Psoas muscle (tissue), 8 donors: ENCODE measurements around the gene WASHC4. TPM values are rescaled to one million over a fixed set of nuclear protein-coding genes. Genes with fewer than 3 reads are reported as not detected.

Experiments used
- ATAC-seq, 4 donors: fragments of 200-7000 bp; cut with Tn5 transposase; one replicate each; pipeline ENCODE4 v1.9.1; 2020; ENCODE audit warnings: moderate library complexity in 3 of 4, mild to moderate bottlenecking in 2 of 4
- DNase-seq, 2 donors: peaks; one replicate each; pipeline ENCODE4 v3.0.0-alpha.2; 2020
- H3K27ac ChIP-seq: fragments of 200-600 bp; one replicate; pipeline ENCODE4 v1.8.0; 2022
- H3K27me3 ChIP-seq, 3 donors: fragments of 200-600 bp in 1 of 3; one replicate each; pipeline versions ENCODE4 v1.6.1 to v1.8.0; 2013 to 2022; ENCODE audit warnings: low read length in 2 of 3, mild to moderate bottlenecking in 2 of 3, moderate library complexity in 1 of 3; ENCODE audit not compliant: insufficient read depth in 3 of 3
- H3K36me3 ChIP-seq, 2 donors: fragments of 200-600 bp in 1 of 2; one replicate each; pipeline versions ENCODE4 v1.6.1 to v1.8.0; 2013 to 2022; ENCODE audit warnings: low read depth in 1 of 2, mild to moderate bottlenecking in 1 of 2, moderate library complexity in 1 of 2; ENCODE audit not compliant: insufficient read depth in 1 of 2
- H3K4me1 ChIP-seq: fragments of 200-600 bp; one replicate; pipeline ENCODE4 v1.8.0; 2022
- H3K4me3 ChIP-seq: fragments of 200-600 bp; one replicate; pipeline ENCODE4 v1.8.0; 2022; ENCODE audit warnings: mild to moderate bottlenecking
- H3K9me3 ChIP-seq: fragments of 200-600 bp; one replicate; pipeline ENCODE4 v1.8.0; 2022
- WGBS, 3 donors: extraction: QIAGEN DNeasy Blood & Tissue Kit; methylation state at CpG; one replicate each; pipeline versions ENCODE4 v1.1.6 to v1.1.7; 2013; 5-methylcytosine and 5-hydroxymethylcytosine counted together
- intact Hi-C, 2 donors: fragments of 100-400 bp; cut with DNase I; formaldehyde crosslinking; loops; one replicate each; pipeline versions ENCODE4 v1.11.0 to v1.14.2; 2022
- polyA plus RNA-seq, 3 donors: library from polyadenylated mRNA; stranded (reverse); fragments of 200-250 nt; gene quantifications; one replicate each; pipeline ENCODE4 v1.2.3, GENCODE V29; 2013
- total RNA-seq, 4 donors: library from RNA; stranded (reverse); fragmentation: NEBNext Ultra II Directional in 2 of 4; extraction: Animal tissue kit (Norgen Biotek cat#: 25700) in 2 of 4; gene quantifications; one replicate each; pipeline versions ENCODE4 v1.2.1 to v1.2.4, GENCODE V29; 2021 to 2023
- TF ChIP-seq, protein P1 (sequence below): fragments of 200-600 bp; IDR thresholded peaks from one replicate; pipeline ENCODE4 v1.8.0; 2022; ENCODE audit warnings: antibody characterized with exemption
- donor health status: healthy with polysubstance abuse.
- donor health status: DM: no; HTN: no; CAD: no; lungs with moderate emphysema.
- donor health status: Bipolar disorder and iron deficiency.
- donor health status: healthy.
- donor health status: DM: yes; HTN: yes; CAD: no.
- donor health status: DM: no; HTN: no; CAD: no.
- donor health status: DM: no; HTN: no; CAD: no.
- donor health status: DM: yes; HTN: yes; CAD: no.

Gene WASHC4
- total and polyA plus RNA-seq, 7 donors, result 9.0 to 32.6 (median 21.8) TPM

DNA sequence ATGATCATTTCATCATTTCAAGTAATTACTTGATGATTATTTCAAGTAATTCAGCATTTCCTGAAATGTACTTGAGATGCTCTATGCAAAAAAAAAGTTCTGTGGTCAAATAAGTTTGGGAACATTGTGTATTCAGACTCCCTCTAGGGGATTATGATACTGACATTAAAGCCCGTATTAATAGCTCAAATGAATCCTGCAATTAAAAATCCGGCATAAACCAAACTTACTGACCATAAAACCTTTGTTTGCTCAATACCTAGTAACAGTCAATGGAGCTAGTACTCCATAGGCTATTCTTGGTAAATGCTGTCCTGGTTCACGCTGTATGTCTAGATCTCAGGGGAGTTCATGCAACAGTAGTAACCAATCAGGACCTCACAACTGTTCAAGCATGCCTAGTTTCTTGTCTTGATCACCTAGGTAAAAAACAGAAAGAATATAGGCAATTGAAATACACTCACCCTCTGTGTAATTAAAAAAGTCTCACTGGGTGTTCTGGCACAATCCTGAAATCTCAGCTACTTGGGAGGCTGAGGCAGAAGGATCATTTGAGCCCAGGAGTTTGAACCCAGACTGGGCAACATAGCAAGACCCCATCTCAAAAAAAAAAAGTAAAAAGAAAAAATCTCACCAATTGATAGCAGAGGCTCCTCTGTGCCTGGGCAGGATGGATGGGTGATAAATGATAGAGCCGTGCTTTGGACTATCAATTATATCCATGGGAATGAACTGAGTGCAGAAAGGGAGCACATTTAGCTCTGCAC is 37.4 kb upstream of the WASHC4 start:
- WGBS, 3 donors, result 56 to 78% (median 67%) methylated on average over 4 of the region's 4 CpGs
- no peak overlapping the region for H3K4me3 ChIP-seq

DNA sequence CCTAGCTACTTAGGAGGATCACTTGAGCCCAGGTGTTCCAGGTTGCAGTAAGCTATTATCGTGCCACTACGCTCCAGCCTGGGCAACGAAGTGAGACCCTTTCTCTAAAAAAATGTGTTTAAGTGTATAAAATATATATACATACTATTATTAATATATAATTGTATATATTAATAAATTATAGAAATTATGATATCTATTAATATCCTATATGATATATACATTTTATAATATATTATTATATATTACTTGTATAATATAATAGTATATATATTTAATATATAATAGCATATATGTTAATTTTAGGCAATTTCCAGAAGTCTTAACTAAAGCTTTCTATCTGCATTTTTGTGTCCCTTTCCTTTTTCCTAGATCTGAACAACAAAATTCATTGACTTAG is 35.5 kb upstream of the WASHC4 start:
- Histone ChIP-seq H3K27ac (no peak overlapping the region), H3K36me3 (no peaks in the 10 kb centered on the region), H3K9me3 (no peaks in the 10 kb centered on the region), H3K4me3 (no peak overlapping the region), H3K4me1 (no peaks in the 10 kb centered on the region), H3K27me3 (no peaks in the 10 kb centered on the region)
- ATAC-seq (no peak), DNase-seq (no peak)
- TF ChIP-seq, protein P1, sequence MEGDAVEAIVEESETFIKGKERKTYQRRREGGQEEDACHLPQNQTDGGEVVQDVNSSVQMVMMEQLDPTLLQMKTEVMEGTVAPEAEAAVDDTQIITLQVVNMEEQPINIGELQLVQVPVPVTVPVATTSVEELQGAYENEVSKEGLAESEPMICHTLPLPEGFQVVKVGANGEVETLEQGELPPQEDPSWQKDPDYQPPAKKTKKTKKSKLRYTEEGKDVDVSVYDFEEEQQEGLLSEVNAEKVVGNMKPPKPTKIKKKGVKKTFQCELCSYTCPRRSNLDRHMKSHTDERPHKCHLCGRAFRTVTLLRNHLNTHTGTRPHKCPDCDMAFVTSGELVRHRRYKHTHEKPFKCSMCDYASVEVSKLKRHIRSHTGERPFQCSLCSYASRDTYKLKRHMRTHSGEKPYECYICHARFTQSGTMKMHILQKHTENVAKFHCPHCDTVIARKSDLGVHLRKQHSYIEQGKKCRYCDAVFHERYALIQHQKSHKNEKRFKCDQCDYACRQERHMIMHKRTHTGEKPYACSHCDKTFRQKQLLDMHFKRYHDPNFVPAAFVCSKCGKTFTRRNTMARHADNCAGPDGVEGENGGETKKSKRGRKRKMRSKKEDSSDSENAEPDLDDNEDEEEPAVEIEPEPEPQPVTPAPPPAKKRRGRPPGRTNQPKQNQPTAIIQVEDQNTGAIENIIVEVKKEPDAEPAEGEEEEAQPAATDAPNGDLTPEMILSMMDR, result no peak
- 97 to 99% (median 98%) methylated on average over 3 of the region's 3 CpGs for WGBS, 3 donors
- intact Hi-C loops, result no loop called here

More for the DNA sequence above, 37.4 kb upstream of the WASHC4 start:
- DNase-seq, result no peak
- ATAC-seq, result no peak
- intact Hi-C loops, result no loop called here
- no peaks in the 10 kb centered on the region for H3K4me1 ChIP-seq
- H3K27me3 ChIP-seq, result no peaks in the 10 kb centered on the region
- H3K36me3 ChIP-seq, result peaks cover 0 to 2% of the 10 kb centered on the region in 2 donors
- TF ChIP-seq, protein P1, result no peak
- no peak overlapping the region for H3K27ac ChIP-seq
- no peaks in the 10 kb centered on the region for H3K9me3 ChIP-seq

DNA sequence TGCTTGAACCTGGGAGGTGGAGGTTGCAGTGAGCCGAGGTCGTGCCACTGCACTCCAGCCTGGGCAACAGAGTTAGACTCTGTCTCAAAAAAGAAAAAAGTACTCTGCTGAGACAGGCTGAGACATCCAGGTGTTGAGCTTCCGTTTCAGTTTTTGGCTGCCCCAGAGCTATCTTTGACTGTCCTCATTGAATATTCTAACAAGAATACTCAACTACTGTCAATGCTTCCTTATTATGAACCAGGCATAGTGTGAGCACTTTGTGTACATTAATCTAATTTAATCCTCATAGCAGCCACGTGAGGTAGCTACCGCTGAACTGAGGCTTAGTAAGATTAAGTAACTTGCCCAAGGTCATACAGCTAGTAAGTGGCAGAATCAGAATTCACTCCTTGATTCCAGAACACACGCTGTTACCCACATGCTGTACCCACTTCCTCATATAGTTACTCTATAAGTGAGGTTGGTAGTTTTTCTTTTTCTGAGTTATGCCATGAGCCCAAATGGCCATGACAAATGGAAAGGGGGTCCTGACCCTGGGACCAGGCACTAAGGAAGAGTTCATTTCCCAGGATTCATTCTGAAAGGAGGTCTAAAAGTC is 34.5 kb upstream of the WASHC4 start:
- H3K27me3 ChIP-seq, result no peaks in the 10 kb centered on the region
- no peaks in the 10 kb centered on the region for H3K9me3 ChIP-seq
- no peaks in the 10 kb centered on the region for H3K4me1 ChIP-seq
- no peak for ATAC-seq
- H3K27ac ChIP-seq, result no peak overlapping the region
- no peak for DNase-seq
- 90 to 94% (median 94%) methylated on average over 6 of the region's 6 CpGs for WGBS, 3 donors
- H3K4me3 ChIP-seq, result no peak overlapping the region
- TF ChIP-seq, protein P1, result no peak
- H3K36me3 ChIP-seq, result no peaks in the 10 kb centered on the region
- intact Hi-C loops, result no loop called here

DNA sequence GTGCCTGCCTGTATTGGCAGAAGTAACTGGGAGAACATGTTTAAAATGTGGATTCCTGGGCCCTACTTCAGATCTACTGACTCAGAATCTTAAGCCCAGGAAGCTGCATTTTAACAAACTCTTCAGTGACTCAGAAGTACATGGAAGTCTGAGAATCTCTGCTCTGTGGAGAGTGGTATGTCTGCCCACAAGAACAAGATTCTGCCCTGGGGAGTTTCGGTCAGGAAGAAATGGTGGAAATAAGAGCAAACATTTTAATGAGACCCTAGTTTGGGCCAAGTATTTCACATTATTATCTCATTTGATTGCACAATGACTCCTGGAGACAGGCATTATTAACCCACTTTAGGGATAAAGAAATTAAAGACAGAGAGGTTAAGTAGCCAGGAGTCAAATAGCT is 31.4 kb upstream of the WASHC4 start:
- H3K9me3 ChIP-seq, result no peaks in the 10 kb centered on the region
- ATAC-seq, result no peak
- TF ChIP-seq, protein P1, result no peak
- WGBS, 3 donors, result 92 to 97% (median 96%) methylated on average over 1 of the region's 1 CpG
- no peaks in the 10 kb centered on the region for H3K27me3 ChIP-seq
- no peaks in the 10 kb centered on the region for H3K4me1 ChIP-seq
- no peaks in the 10 kb centered on the region for H3K36me3 ChIP-seq
- no peak for DNase-seq
- intact Hi-C loops, result no loop called here
- no peak overlapping the region for H3K4me3 ChIP-seq
- H3K27ac ChIP-seq, result no peak overlapping the region
